Stimulated activated CD4-positive, alpha-beta T cell treated with anti-CD3 and anti-CD28 coated beads, Interleukin-1b, Interleukin-23, amount 100 ng/mL, for 24 hours (primary cell): ENCODE results near the gene AGBL3.
"Not testable (repeated sequence)": the region's sequence is repeated elsewhere in the genome, so short reads cannot be mapped to it uniquely, and the experiment has no call there.

Experiments
- DNase-seq, 4 experiments: peaks; one replicate each; pipeline ENCODE4 v3.0.0-alpha.2; 2020; ENCODE audit warnings: low read depth in 4 of 4, low spot score in 1 of 4

The AGBL3 gene

GRCh38 chr7:134962270-134962780, 24.0 kb upstream of the AGBL3 start:
- no peak for DNase-seq

DNA sequence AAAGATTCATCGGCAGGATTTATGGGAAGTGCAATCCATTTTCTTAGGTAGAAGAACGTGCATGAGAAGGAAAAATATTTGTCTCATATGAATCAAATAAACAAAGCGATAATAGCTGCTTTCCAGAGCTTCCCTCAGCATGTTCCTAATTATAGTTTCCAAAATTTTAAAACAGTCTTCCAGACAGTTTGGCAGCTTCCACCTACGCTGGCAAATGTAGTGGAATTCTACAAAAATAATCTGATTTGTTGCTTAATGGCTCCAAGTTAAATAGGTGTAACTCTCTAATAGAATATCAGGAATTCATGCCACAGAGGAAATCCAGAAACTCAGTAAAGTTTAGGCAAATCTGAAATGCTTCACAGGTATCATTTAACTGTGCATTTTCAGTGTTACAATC, 23.3 kb upstream of the AGBL3 start:
- no peak for DNase-seq

GRCh38 chr7:134966691-134967090, 19.6 kb upstream of the AGBL3 start:
- DNase-seq = no peak

GRCh38 chr7:134968110-134968509, 18.2 kb upstream of the AGBL3 start:
- no peak for DNase-seq

- not testable (repeated sequence) for DNase-seq
Measured at GRCh38 chr7:134981645-134982044, 4.7 kb upstream of the AGBL3 start.

DNA sequence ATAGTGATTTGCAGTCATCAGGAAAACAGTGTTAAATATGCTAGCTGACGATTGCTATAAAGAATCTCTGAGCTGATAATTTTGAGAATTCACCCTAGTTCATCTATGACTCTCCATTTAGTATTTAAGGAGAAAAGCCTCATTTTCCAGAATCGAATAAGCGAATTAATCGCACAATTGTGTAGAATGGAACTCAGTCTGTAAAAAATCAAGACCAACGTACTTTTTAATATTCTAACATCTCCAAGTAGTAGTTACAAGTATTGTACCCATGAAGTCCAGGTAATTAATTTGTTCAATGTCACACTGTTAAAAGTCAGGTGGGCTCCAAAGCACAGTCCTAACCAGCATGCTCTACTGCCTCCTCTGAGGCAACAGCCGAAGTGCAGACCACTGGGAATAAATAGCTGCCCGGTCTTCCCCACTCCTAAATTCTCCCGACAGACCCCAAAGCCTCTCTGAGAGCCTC, 380 bp upstream of the AGBL3 start:
- no peak for DNase-seq

- no peak for DNase-seq
Measured at GRCh38 chr7:134988161-134988560, 1.9 kb downstream of the AGBL3 start.

DNA sequence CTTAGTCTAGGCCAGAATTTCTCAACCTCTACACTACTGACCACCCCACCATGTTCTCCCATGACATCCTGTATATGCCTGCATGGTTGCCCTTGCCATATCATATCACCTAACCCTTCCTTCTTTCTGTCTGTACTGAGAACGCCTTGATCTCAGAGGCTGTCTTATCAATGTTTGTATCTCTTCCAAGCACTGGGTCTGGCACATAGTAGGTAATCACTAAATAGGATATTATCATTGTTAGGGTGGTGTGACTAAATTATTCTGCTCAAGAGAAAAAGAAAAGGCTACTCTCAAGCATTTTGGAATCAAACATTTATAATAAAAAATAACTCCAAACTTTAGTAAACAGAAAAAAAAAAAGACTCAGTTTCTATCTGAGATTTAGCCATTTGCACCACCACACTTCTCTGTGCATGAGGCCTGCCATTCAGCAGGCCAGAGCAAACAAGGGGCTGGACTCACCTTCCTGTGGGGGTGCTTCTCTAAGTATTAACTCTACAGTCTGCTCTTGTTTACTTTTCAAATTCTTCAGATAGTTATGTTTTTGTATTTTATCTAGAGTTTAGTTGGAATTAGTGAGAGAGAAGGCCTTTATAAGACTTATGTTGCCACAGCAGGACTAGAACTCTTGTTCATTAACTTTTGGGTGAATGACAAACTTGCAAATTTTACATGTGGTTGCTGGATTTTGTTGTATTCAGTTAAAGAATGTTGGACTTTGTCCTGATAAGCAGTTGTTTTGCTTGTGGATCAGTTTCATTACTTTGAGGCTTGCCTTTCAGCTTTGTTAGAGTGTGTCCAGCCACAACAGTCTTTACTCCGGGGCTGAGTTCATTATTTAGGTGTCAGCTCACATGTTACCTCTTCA, 5.4 kb downstream of the AGBL3 start:
- no peak for DNase-seq

DNA sequence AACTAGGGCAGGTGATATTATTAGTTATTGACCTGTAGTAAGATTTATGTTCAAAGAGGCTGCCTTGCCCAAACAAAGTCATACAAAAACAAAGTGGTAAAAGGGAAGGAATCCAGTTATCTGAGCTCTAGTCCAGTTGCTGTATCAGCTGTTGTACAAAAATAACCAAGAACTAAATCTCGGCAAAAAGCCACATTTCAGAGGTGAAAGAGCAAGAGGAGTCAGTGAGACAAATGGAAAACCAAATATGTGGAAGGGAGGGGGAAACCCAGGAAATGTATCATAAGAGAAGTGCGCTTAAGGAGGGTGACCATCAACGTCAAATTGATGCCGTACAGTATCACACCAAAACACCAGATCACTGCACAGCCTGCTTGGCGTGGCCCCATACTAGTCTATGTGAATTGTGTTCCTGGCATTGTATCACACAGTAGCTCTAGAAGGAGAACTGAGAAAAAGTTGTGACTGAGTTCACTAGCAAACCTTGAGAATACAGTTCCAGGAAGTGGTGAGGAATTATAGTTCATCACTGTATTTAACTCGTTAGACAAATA, 6.4 kb downstream of the AGBL3 start:
- DNase-seq = no peak

- no peak for DNase-seq
Measured at GRCh38 chr7:134993877-134994456, 7.7 kb downstream of the AGBL3 start.

DNA sequence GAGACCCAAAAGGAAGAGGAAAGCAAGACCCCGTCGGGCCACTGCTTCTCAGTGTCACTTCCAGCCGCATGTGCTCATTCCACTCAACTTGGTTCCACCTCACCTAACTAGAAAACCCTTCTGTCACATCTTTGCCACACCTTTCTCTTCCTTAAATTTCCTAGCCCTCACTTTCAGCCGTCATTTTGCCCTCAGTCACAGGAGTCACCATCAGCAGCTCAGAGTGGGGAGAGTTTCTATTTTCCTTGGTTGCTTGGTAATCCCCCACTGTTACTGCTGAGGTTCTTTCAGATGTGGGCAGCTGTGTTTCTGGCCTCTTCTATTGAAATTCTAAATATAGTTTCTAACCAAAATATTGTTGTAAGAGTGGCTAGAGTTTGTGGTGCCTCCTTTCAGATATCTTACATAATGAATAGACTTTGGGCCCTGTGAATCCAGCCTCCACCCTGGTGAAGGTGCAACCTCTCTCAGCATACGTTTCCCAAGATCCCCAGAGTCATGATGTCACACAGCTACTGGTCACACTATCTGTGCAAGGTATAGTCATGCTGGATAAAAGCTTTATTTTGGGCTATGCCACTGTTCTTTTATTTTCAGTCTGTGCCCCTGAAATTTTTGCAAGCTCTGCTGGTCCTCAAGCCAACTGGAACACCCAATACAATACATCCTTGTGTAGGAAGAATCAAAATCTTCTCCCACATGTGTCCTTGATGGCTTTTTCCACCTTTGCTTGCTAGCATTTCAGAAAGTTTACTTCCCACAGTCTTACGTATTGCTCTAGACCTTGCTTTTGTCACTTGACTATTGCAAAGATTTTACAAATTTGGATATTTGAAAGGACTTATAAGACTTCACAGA, 9.2 kb downstream of the AGBL3 start:
- DNase-seq = no peak

GRCh38 chr7:134996097-134996550, 9.8 kb downstream of the AGBL3 start:
- no peak for DNase-seq

- no peak for DNase-seq
Measured at GRCh38 chr7:134997214-134997885, 11.0 kb downstream of the AGBL3 start.

DNA sequence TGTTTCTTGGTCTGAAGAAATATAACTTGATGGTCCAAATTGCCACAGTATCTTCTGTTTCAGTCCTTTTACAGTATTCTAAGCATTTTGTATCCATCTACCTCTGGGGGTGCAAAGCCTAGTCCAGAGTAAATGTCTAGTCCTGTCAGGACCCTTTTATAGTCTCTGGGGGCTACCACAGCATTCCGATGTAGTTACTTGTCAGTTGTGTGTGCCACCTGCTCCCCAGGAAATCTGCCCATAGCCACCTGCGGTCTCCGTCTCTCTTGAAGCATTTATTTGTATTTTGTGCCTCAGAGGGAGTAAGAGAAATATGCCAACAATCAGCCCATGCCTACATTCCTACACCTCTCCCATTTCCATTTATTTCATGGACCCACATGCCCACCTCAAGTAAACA, 12.8 kb downstream of the AGBL3 start:
- no peak for DNase-seq

DNA sequence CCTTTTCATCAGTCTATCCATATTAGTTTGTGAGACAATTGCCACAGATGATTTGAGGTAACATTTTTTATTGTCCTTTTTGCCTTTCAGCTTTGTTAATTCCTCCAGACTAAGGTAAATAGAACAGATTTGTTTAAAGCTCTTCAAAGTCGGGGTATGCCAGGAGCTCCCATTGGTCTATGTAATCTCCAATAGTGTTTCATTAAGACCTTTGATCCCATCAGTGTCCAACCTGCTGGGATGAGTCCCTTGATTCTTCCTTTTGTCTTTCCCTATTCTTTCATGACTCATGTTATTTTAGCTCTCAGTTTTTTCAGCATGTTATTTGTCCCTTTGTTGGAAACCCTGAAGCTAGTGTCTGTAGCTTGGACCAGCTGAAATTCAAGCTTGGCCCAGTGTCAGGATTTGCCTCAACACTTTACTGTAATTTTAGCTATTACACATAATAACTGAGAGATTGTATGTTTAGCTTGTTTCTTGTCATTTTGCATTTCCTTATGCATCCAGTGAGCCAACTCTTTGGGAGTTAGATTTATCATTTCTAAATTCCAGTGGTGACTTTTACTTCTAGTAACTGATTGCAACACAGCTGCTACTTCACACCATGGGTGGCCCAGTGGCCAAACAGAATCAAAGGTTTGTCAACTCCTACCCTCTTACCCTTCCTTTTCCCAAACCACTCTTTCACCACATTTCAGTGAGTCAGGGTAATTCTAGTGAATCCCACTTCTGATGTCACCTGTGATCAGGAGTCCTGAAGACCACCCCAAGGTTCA, 15.3 kb downstream of the AGBL3 start:
- no peak for DNase-seq

DNA sequence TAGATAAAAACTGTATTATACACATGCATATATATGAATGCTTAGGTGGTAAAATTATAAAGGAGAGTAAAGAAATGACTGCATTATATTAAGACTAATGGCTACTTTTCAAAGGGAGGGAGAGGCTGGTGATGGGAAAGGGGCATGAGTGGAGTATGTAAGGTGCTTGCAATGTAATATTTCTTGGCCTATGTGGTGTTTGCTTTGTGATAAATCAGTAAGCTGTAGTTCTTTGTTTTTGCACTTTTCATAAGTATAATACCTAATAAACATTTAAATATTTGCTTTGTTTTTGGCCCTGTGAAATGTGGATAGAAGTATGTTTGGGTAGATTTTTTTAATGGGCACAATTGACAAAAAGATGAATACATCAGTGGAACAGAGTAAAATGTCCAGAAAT, 25.9 kb downstream of the AGBL3 start:
- no peak for DNase-seq

GRCh38 chr7:135023622-135024021, 37.3 kb downstream of the AGBL3 start:
- no peak for DNase-seq

- DNase-seq = no peak
Measured at GRCh38 chr7:135035252-135035651, 48.9 kb downstream of the AGBL3 start.

GRCh38 chr7:135067017-135067416, 80.7 kb downstream of the AGBL3 start:
- DNase-seq = not testable (repeated sequence)

DNA sequence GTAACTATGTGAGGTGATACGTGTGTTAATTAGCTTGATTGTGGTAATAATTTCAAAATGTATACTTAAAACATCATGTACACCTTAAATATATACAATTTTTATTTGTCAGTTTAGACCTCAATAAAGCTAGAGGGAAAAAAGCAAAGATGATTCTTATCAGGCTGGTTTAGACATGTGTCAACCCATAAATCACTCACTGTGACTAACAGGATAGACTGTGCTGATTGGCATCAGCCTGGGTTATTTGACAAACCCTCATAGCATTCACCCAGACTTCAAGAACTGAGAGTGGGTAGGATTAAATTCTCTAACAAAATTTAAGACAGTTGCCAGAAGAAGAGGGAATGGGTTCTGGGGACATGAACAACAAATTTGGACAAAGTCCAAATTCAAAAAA, 87.8 kb downstream of the AGBL3 start:
- no peak for DNase-seq
